HG02759 (cell line): Measurements from ENCODE around the gene C2CD3.

Experiments
- ATAC-seq: cut with Tn5 transposase; IDR thresholded peaks from one replicate; pipeline ENCODE4 v1.9.1; 2021; ENCODE audit warnings: mild to moderate bottlenecking, moderate library complexity; ENCODE audit not compliant: unreplicated experiment

Gene C2CD3

DNA sequence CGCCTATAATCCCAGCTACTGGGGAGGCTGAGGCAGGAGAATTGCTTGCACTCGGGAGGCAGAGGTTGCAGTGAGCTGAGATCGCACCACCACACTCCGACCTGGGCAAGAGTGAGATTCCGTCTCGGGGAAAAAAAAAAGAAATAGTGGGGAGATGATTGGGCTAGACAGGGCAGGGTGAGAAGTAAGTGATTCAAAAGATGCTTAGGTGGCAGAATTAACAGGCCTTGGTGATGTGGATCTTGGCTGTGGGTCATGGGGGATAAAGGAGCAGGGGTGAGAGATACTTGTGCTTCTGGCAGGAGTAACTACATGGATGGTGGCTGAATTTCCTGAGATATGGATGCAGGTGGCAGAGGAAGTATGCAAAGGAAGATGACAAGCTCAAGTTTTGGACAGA is 148.8 kb downstream of the C2CD3 start:
- ATAC-seq, result no peak

DNA sequence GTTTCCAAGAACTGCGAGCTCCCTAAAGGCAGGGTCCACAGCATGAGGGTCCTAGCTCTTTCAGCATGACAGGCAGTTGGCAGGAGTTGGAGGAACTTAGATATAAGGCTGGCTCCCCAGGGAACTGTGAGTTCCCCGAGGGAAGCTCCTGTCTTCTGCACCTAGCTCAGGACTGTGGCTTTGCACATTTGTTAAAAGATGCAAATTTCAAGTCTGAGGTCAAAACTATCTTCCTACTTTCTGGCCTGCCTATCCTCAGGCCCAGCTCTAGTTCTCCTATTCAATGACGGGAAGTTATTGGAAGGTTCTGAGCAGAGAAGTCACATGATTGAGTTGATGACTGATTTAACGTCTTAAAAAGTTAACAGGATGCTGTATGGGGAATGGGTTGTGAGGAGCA is 150.3 kb downstream of the C2CD3 start:
- peak; percentile 61 for ATAC-seq

DNA sequence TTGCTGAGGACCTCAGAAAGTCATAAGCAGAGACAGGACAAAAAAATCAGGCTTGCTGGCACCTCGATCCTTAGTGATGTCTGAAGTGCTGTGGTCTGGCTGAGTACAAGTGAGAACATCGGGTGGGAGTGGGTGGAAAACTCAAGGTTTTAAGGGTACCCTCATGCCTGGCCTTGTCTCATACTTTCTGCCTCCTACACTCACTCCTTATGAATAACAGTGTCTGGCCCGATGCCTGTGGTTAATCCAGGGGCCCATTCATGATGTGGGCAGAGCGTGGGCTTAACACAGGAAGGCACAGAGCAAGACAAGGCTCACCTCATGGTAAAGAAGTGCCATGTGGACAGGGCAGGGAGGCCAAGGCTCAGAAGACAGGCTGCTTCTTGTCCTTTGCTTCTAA is 150.9 kb downstream of the C2CD3 start:
- peak; percentile 24 for ATAC-seq

DNA sequence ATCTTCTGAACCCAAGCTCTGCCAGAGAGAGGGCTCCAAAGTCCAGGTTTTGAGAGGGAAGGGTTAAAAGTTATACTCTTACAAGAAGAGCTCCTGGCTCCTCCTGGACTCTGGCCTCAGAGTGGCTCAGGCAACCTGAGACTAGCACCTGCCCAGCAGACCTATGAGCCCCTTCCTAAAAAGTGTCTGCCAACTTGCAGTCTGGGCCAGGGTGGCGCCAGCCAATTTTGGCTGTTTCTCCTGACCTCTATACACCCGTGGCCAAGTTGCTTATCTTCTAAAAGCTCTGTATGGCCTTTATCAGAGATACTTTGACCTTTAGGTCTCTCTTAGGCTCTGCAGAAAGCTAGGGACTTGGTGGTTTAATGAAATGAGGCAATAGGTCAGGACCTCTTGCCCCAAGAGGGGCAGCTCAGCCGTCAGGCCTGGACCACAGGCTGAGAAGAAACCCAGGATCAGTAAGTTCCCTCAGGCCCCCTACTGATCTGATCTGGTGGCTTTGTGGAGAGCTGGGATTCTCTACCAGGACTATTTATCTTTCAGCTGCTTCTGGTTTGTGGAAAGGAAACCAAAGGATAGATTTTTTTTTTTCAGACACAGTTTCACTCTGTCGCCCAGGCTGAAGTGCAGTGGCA is 151.6 kb downstream of the C2CD3 start:
- no peak for ATAC-seq

DNA sequence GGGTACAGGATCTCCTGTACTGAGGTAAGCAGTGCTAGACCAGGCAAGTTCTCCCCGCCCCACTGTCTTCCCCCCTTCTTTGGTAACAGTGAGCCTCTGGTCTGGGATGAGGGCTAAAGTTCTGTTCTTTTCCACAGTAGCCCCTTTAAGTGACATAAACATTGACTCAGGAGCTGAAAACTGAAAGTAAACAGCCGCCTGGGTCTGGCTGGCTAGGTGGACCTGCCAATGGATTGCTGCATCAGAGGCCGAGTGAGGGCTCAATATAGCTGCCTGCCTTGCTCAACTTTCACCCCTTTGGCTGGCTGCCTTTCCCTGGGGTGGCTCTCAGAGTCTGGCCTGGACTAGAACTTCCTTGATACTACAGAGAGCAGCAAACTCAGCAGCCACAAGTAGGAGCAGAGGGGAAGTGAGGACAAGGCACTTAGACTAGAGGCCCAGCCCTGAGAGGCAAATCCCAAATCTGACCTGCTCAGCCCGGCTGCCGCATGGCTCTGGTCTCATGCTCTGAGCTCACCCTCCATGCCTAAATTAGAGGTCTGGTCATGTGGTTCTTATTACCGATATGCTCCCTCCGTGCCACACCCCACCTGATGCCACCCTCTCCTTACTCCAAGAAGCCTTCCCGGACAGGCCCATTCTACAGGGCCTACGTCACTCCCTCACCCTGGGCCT is 152.3 kb downstream of the C2CD3 start:
- no peak for ATAC-seq

DNA sequence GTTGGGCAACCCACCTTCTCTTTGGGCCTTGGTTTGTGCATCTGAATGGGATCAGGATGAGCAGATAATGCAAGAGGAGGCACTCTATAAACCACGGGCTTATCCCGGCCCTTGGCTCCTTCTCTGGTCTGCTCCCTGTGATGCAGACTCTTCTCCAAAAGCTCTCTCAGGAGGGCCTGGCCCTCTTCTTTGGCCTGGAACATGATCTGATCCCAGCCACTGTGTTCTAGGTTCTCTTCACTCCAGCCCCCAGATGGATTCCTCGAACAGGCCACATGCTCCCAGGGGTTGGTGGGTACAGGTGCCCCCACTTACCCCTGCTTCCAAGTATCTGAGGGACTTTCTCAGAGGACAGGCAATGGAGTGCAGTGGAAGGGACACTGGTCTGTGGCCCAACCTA is 153.2 kb downstream of the C2CD3 start:
- ATAC-seq, result no peak

DNA sequence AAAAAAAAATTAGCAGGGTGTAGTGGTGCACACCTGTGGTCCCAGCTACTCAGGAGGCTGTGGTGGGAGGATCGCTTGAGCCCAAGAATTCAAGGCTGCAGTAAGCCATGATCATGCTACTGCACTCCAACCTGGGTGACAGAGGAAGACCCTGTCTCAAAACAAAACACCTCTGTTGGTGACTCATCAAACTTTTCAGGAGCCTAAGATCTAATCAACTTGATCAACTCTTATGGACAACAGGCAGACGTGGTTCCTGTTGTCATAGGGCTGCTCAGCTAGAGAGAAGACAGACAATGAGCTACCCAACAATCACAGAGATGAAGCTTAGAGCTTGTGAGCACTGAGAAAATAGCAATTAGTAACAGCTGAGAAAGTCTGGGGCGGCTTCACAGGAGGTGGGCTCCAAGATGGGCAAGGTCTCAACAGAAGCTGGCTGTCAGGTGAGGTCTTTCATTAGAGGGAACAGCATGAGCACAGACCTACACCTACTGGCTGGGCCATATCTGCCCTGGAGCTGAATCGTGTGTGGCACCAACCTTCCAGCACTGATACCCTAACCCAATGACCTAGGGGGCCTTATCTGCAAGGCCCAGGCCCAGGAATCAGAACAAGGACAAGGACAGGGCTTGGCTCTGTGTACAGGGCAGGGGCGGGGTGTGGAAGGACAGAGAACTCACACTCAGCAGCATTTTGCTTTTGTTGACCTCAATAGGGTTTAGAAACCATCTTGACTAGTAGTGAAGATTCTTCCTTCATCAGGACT is 154.7 kb downstream of the C2CD3 start:
- ATAC-seq, result no peak

DNA sequence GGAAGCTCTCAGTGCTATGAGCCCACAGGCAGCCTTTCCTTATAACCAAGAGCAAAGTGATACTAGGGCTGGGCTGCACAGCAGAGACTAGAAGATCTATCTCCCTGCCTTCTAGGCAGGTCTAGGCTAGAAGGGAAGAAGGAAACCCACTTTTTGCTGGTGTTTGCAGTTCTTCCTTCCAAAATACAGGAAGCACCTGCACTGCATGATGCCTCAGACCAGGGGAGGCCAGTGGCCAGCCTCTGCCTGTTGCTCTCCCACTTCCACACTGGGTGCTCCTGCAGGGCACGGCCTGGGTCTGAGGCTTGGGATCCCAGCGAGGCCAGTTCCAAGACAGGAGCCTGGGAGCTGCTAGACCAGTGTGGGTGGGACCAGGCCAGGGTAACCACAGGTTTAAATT is 155.9 kb downstream of the C2CD3 start:
- ATAC-seq, result no peak

DNA sequence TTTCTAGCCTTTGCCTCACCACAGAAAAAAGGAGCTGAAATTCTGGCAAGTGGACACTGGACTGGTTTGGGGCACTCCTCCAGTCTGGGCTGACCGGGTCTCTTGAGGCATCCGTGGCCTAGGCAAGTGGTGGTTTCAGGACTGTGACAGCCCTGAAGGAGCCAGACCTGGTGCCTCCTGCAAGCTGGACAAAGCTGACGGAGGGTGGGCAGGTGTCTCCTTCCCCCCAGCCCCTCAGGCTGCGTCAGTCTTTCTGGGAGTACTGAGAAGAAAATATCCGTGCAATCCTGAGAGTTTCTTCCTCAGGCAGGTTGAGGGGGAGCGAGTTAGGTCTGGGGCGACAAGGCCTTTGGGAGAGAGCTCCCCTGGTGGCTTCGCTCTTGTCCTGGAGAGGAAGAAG is 157.7 kb downstream of the C2CD3 start:
- no peak for ATAC-seq

DNA sequence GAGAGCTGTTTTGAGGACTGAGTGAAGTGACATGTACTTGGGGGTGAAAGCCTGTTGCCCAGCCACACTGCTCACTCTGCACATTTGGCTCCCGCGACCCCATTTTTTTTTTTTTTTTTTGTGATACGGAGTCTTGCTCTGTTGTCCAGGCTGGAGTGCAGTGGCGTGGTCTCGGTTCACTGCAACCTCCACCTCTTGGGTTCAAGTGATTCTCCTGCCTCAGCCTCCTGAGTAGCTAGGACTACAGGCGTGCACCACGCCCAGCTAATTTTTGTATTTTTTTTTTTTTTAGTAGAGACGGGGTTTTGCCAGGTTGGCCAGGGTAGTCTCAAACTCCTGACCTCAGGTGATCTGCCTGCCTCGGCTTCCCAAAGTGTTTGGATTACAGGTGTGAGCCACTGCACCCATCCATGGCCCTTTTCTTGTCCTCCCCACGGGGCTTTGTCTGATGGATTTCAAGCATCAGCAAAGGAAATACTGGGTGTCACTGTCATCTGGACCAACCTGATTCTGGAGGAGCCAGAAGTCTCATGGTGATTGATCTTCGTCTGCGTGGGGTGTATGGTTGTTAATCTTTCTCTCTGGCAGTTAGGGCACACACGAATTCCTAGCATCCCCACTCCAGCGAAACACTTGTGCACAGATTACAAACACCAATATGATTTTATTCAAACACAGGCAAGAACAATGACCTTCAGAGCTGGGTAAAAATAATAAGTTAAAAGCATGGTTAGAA is 158.6 kb downstream of the C2CD3 start:
- no peak for ATAC-seq

DNA sequence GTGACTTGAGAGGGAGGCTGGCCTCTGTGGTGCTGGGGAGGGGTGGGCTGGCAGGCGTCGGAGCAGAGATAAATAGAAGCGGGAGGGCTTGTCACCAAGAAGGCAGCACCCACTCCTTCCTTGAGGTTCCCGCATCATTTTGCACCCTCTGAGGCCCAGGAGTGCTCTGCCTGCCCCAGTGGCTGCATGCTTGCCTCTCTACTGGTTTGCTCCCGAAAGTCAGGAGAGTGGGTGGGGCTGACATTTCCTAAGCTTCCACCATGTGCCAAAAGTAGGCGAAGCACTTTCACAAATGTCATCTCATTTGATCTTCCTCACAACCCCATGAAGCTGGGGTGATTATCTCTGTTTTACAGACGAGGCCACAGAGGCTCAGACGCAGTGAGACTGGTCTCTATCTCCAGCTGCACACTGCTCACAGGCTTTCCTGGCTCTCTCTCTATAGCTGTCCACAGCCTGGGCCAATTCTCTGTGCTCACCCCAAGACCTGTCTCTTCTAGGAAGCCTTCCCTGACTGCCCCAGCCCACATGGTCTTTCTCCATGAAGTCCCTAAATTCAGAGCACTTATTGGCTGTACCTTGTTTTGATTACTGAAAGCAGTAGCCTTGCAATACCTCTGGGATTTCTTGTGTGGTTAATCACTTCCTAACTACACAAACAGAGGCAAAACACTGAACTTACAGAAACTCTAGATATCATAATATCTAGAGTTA is 159.3 kb downstream of the C2CD3 start:
- ATAC-seq, result peak; percentile 77

DNA sequence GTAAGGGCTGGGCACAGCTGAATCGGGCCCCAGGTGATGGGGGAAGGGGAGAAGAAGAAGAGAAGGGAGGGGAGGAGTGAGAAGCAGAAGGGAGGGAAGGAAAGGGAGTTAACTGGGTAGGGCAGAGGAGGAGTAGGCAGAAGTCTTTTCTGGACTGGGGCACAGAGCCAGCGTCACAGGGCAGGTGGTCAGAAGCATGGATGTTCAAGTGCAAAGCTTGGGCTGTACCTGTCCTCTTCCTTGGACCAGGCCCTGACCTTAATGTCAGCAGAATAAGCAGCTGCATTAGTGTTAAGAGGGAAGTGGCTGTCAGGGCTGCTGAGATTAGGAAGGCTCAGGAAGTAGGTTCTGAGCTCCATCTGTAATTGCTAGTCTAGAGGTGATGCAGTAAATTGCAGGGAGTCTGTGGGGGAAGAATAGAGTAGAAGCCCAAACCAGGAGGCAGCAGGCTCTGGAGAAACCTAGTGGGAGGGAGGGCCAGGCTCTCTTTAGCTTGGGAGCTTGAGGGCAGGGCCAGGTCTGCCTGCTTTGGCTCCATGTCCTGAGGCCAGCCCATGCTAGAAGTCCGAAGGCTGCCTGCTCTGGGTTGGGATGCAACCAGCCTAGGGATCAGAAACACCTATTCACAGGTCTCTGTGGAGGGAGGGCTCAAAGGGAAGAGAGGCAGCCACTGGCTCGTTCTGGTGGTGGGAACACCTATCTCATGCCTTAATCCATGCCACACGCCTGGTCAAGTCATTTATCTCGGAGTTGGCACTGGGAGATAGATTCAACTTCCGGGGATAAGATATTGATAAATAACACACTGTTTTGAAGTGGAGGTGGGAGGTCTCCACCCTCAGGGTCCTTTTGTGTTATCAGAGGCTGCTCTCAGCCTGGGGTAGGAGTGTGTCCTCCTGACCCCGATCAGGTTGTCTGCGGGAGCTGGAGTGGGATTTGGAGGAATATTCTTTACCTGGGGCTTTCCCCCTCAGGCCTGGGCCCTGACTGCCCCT is 160.2 kb downstream of the C2CD3 start:
- no peak for ATAC-seq

DNA sequence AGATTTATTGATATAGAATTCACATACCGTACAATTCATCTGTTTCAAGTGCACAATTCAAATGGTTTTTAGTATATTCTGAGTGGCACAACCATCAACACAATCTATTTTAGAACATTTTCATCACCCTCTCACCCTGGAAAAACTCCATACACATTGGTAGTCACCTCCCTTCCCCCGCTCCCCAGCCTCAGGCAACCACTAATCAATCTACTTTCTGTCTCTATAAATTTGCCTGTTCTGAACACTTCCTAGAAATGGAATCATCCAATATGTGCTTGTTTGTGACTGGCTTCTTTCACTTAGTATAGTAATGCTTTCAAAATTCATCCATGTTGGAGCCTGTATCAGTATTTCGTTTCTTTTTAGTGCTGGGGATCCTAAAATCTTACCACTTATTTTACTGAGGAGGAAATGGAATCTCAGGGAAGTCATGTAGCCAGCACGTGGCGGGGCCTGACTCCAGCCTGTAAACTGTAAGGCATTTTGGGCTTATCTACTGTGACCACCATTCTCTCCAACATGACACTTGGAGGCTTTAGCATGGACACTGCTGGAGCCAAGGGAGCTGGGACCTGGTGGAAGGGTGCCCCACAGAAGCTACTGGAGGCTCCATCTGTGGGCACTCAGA is 161.0 kb downstream of the C2CD3 start:
- no peak for ATAC-seq

DNA sequence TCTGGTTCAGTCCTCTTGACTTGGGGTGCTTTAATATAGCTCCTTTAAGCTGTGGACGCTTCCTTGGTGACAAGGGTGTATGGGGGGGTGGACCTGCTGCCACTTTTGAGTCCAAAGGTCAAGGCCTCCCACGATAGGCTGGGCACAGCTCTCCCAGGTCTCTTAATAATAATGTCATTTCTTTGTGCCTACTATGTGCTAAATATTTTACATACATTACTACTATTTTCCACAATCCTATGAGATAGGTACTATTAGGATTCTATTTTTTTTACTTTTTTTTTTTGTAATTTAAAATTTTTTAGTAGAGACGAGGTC is 161.6 kb downstream of the C2CD3 start:
- no peak for ATAC-seq

DNA sequence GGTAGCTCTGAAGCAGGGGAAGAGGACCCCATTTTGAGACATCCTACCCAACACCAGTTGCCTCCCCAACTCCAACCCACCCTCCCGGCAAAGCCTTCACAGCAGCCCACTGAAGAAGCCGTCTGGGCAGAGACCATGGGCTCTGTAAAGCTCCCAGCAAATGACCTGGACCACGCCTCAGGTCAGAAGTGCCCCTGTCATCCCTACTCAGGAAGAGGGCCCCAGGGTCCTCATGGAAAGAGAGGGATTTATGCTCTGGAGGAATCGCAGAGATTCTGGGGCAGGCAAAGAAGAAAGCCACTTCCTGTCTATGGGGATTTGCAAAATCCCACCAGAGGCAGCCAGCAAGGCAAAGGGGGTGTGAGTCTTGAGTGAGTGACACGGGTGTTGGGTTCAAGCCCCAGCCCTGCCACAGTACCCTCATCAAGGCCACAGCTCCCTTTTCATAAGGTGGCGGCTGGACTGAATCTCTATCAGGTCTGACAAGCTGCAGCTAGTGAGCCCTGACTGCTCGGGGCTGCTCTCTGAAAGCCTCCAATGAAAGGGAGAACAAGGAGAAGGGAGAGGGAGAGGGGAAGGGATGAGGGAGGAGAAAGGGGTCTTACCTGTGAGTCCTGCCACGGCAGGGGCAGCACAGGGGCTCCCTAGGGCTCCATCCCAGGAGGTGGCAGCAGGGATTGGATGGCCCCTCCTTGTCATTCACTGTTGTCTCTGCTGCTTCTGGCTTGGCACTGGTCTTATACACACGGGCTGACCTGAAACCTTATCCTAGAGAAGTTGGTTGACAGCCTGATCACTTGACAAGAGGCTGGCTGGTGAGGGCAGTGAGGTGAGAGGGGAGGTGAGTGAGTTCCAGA is 162.2 kb downstream of the C2CD3 start, which contains the start of gene UCP3:
Gene UCP3, minus strand, starts transcription at position 713 of the 857 bp plus-strand sequence. CDS start 2,043 bp downstream, outside the sequence.
- no peak for ATAC-seq

DNA sequence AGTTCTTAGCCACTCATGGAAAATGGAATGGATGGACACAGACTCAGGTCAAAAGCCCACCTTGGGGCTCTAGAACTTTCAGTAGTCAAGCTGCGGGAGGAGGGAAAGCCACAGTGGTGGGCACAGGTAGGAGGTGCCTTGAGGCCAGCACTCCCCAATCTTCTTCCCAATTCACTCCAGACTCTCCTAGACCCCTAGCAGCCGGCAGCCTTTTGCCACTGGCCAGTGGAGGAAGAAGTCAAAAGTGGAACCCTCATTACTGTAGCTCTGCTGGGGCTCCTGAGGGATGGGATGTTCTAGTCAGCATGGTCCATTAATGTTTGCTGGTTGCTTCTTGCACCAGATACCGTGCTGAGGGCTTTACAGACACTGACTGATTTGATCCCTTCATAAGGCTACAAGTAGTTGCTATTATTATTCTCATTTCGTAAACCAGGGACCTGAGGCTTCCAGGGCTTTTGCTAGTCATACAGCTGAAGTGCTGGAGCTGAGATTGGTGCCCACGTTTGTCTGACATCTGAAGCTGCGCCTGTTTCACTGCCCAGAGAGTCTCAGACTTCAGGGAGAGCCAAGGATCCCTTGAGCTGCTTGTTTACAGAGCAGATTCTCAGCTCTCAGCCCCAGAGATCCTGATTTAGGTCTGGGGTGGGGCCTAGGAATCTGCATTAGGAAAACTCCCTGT is 163.0 kb downstream of the C2CD3 start:
- ATAC-seq, result no peak

DNA sequence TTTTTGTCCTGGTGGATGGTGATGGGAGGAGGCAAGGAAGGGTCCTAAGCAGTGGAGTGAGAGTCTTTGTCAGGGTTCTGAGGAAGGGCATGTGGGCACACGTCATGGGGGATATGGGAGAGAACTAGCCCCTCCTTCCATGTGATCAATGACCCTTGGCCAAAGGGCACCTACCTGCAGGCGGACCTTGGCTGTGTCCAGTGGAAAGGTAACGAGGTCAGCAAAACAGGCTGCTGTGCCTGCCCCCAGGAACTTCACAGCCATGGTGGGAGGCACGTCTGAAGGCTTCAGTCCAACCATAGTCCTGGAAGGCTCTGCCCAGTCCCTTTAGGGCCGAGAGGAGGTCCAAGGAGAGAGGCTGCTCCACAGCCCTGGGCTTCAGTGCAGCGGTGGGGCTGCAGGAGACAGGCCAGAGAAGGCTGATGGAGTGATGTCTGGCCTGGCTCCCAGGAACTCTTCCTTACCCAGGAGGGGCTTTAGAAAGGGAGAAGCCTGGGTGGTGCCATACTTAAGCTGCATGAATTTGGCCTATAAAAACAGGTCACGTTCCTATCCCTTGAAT is 164.0 kb downstream of the C2CD3 start:
- no peak for ATAC-seq
